Endodermal cell (in vitro differentiated cells): ENCODE results near the gene TAF15. TPM values are rescaled to one million over a fixed set of nuclear protein-coding genes. Genes with fewer than 3 reads are reported as not detected.

ENCODE experiments used
- DNase-seq: peaks from one replicate; pipeline ENCODE4 v3.0.0-alpha.2; 2017
- H3K27ac ChIP-seq: 2 replicates; pipeline ENCODE4 v1.5.1; 2013; ENCODE audit warnings: mild to moderate bottlenecking, low read depth, low read length, moderate library complexity
- H3K27me3 ChIP-seq: 2 replicates; pipeline ENCODE4 v1.6.1; 2013; ENCODE audit warnings: mild to moderate bottlenecking, low read length, moderate library complexity; ENCODE audit not compliant: insufficient read depth, control insufficient read depth, poor library complexity, severe bottlenecking
- H3K36me3 ChIP-seq: 2 replicates; pipeline ENCODE4 v1.7.0; 2013; ENCODE audit warnings: mild to moderate bottlenecking, low read length, moderate library complexity; ENCODE audit not compliant: control insufficient read depth, insufficient read depth
- H3K4me1 ChIP-seq: one replicate; pipeline ENCODE4 v1.7.0; 2013; ENCODE audit warnings: low read length; ENCODE audit not compliant: control insufficient read depth, insufficient read depth
- H3K4me3 ChIP-seq: 2 replicates; pipeline ENCODE4 v1.5.1; 2013; ENCODE audit warnings: mild to moderate bottlenecking, low read length, moderate library complexity
- H3K9ac ChIP-seq: 2 replicates; pipeline ENCODE4 v1.6.1; 2013; ENCODE audit warnings: mild to moderate bottlenecking, low read length, moderate library complexity; ENCODE audit not compliant: poor library complexity, severe bottlenecking; ENCODE audit errors: extremely low read depth
- H3K9me3 ChIP-seq: 2 replicates; pipeline ENCODE4 v1.6.1; 2013; ENCODE audit warnings: mild to moderate bottlenecking, low read length, moderate library complexity; ENCODE audit not compliant: control insufficient read depth
- H3K27ac Mint-ChIP-seq: 2 replicates; pipeline ENCODE4 v1.8.0; 2020; ENCODE audit warnings: mixed read lengths
- H3K27me3 Mint-ChIP-seq: 2 replicates; pipeline ENCODE4 v1.8.0; 2021; ENCODE audit warnings: mild to moderate bottlenecking, mixed read lengths; ENCODE audit not compliant: insufficient read depth
- H3K36me3 Mint-ChIP-seq: 2 replicates; pipeline ENCODE4 v1.8.0; 2020; ENCODE audit warnings: low read depth, mixed read lengths
- H3K4me1 Mint-ChIP-seq: 2 replicates; pipeline ENCODE4 v1.8.0; 2020; ENCODE audit warnings: mixed read lengths
- H3K4me3 Mint-ChIP-seq: 2 replicates; pipeline ENCODE4 v1.8.0; 2020; ENCODE audit warnings: mild to moderate bottlenecking, moderate library complexity, mixed read lengths
- H3K9me3 Mint-ChIP-seq: 2 replicates; pipeline ENCODE4 v1.8.0; 2020; ENCODE audit warnings: mild to moderate bottlenecking, mixed read lengths
- CTCF ChIP-seq: fragments of 200-600 bp; sonication (generic); conservative IDR thresholded peaks from 2 replicates; pipeline ENCODE4 v1.5.0; 2021; ENCODE audit warnings: antibody characterized with exemption, mild to moderate bottlenecking
- WGBS, 2 experiments: methylation state at CpG; one replicate each; pipeline versions ENCODE4 v1.1.5 to v1.1.7; 2013; ENCODE audit warnings: missing lambda C conversion rate in 2 of 2, mixed read lengths in 1 of 2; ENCODE audit not compliant: insufficient coverage in 1 of 2, insufficient read length in 1 of 2; 5-methylcytosine and 5-hydroxymethylcytosine counted together
- total RNA-seq, 2 donors: library from RNA; stranded (reverse); fragmentation: NEBNext Ultra II Directional in 1 of 2; extraction: Animal tissue kit (Norgen Biotek cat#: 25700) in 1 of 2; gene quantifications; 2 replicates in 1 of 2; 3 replicates in 1 of 2; pipeline ENCODE4 v1.2.1, GENCODE V29; 2021

TAF15 gene
- total RNA-seq, 2 donors from 2014 or later, result 230 to 247 TPM

DNA sequence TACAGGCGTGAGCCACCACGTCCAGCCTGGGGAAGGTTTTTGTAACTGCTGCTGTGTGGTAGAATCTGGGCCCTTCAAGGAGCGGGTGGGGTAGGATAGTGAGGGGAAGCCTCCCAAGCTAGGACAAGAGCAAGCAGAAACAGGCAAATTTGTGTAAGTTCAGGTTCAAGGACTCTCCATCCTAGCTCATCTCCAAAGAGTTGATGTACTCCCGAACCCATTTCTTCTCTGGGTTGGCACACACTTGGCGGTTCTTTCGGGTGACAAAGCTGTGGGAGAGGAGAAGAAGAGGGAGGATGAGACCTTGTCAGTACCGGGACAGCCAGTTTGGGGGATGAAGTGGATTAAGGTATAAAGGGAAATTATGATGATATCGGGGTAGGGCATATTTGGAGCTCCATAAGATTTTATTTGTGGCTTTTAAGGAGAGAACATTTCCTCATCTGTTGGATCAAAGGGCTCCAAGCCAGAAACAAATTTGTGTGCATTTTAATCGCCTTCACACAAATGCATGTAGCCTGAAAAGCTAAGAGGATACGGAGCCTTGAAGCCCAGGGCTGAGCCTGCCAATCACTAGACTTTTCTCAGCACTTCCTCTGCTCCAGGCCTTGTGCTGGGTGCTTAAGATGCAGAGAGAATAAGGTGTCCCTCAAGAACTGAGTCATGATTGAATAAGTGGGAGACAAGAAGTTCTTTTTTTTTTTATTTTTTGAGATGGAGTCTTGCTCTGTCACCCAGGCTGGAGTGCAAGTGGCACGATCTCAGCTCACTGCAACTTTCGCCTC, 63.1 kb downstream of the TAF15 start:
- H3K4me1 Mint-ChIP-seq, result peaks cover 4% of the 10 kb centered on the region
- no peaks in the 10 kb centered on the region for H3K36me3 Mint-ChIP-seq

GRCh38 chr17:35875072-35875799, 66.0 kb downstream of the TAF15 start:
- Histone ChIP-seq H3K4me3 (no peak overlapping the region), H3K9me3 (no peaks in the 10 kb centered on the region), H3K27me3 (no peaks in the 10 kb centered on the region), H3K36me3 (no peaks in the 10 kb centered on the region), H3K27ac (no peak overlapping the region), H3K9ac (no peak overlapping the region), H3K4me1 (no peaks in the 10 kb centered on the region)
- Mint-ChIP-seq H3K27me3 (peaks cover 2% of the 10 kb centered on the region), H3K36me3 (no peaks in the 10 kb centered on the region), H3K4me1 (no peaks in the 10 kb centered on the region), H3K9me3 (no peaks in the 10 kb centered on the region), H3K27ac (no peak overlapping the region), H3K4me3 (no peak overlapping the region)
- 80 to 86% methylated on average over 1 to 3 of the region's 5 CpGs for WGBS, 2 experiments
- TF ChIP-seq CTCF, result no peak
- no peak for DNase-seq

More for the DNA sequence above, 63.1 kb downstream of the TAF15 start:
- Histone ChIP-seq H3K27ac (no peak overlapping the region), H3K27me3 (no peaks in the 10 kb centered on the region), H3K9ac (no peak overlapping the region), H3K4me3 (no peak overlapping the region), H3K36me3 (no peaks in the 10 kb centered on the region), H3K4me1 (no peaks in the 10 kb centered on the region), H3K9me3 (no peaks in the 10 kb centered on the region)
- no peak for TF ChIP-seq CTCF
- Mint-ChIP-seq H3K9me3 (no peaks in the 10 kb centered on the region), H3K27ac (no peak overlapping the region), H3K4me3 (no peak overlapping the region), H3K27me3 (no peaks in the 10 kb centered on the region)
- WGBS, 2 experiments, result 94 to 100% methylated on average over 7 to 12 of the region's 12 CpGs
- no peak for DNase-seq

- H3K4me1 Mint-ChIP-seq, result no peaks in the 10 kb centered on the region
- Histone ChIP-seq H3K9ac (no peak overlapping the region), H3K27ac (no peak overlapping the region), H3K9me3 (no peaks in the 10 kb centered on the region), H3K27me3 (no peaks in the 10 kb centered on the region), H3K36me3 (no peaks in the 10 kb centered on the region), H3K4me1 (no peaks in the 10 kb centered on the region), H3K4me3 (no peak overlapping the region)
- peaks cover 2% of the 10 kb centered on the region for H3K27me3 Mint-ChIP-seq
- H3K4me3 Mint-ChIP-seq, result no peak overlapping the region
- H3K36me3 Mint-ChIP-seq, result no peaks in the 10 kb centered on the region
- 100% methylated on average over 1 of the region's 3 CpGs; no CpG with 5 or more reads in 1 of the 2 experiments for WGBS, 2 experiments
- TF ChIP-seq CTCF, result no peak
- no peak overlapping the region for H3K27ac Mint-ChIP-seq
- no peak for DNase-seq
- H3K9me3 Mint-ChIP-seq, result no peaks in the 10 kb centered on the region
Measured at GRCh38 chr17:35875800-35876139, 66.5 kb downstream of the TAF15 start.
